Large intestine (tissue), 3 donors: ENCODE measurements around the gene OSBP. TPM values are rescaled to one million over a fixed set of nuclear protein-coding genes. Genes with fewer than 3 reads are reported as not detected.
"Not testable (repeated sequence)": the region's sequence is repeated elsewhere in the genome, so short reads cannot be mapped to it uniquely, and the experiment has no call there.

Source experiments
- DNase-seq, 2 donors: peaks; one replicate each; pipeline versions ENCODE4 v3.0.0 to v3.0.0-alpha.2; 2013
- H3K27ac ChIP-seq: one replicate; pipeline ENCODE4 v1.5.1; 2013; ENCODE audit warnings: low read length
- H3K27me3 ChIP-seq: 2 replicates; pipeline ENCODE4 v1.6.1; 2013; ENCODE audit warnings: low read length; ENCODE audit not compliant: control insufficient read depth, insufficient read depth
- H3K36me3 ChIP-seq: 2 replicates; pipeline ENCODE4 v1.6.1; 2013; ENCODE audit warnings: low read length; ENCODE audit not compliant: control insufficient read depth, insufficient read depth
- H3K4me1 ChIP-seq: one replicate; pipeline ENCODE4 v1.6.1; 2013; ENCODE audit warnings: low read length; ENCODE audit not compliant: control insufficient read depth, insufficient read depth
- H3K4me3 ChIP-seq: one replicate; pipeline ENCODE4 v1.5.1; 2013; ENCODE audit warnings: low read length
- H3K9me3 ChIP-seq: one replicate; pipeline ENCODE4 v1.6.1; 2013; ENCODE audit warnings: mild to moderate bottlenecking, low read depth, low read length, moderate library complexity; ENCODE audit not compliant: control insufficient read depth
- WGBS: methylation state at CpG from one replicate; pipeline ENCODE4 v1.1.5; 2013; ENCODE audit warnings: low lambda C conversion rate; ENCODE audit not compliant: insufficient coverage; 5-methylcytosine and 5-hydroxymethylcytosine counted together
- polyA plus RNA-seq: library from polyadenylated mRNA; unstranded; fragments of 120-200 nt; gene quantifications from one replicate; pipeline ENCODE4 v1.2.1, GENCODE V29; 2013

OSBP gene
- polyA plus RNA-seq, 1 donor, result 45.0 TPM

DNA sequence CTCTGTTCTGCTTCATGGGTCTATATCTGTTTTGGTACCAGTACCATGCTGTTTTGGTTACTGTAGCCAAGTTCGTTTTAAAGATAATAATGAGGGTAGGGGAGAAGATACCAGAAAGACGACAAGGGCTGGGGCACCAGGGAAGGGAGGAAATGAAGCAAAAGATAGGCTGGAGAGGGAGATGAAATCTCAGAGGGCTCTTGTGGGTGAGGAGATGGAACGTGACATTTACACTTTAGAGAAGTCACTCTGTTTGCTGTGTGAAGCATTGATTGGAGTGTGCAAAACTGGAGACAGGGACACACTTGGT is 70.8 kb downstream of the OSBP start:
- Histone ChIP-seq H3K4me1 (no peaks in the 10 kb centered on the region), H3K27ac (no peak overlapping the region), H3K36me3 (no peaks in the 10 kb centered on the region), H3K4me3 (no peak overlapping the region), H3K9me3 (no peaks in the 10 kb centered on the region), H3K27me3 (no peaks in the 10 kb centered on the region)
- WGBS, result 90% methylated on average over 2 of the region's 3 CpGs
- no peak for DNase-seq

DNA sequence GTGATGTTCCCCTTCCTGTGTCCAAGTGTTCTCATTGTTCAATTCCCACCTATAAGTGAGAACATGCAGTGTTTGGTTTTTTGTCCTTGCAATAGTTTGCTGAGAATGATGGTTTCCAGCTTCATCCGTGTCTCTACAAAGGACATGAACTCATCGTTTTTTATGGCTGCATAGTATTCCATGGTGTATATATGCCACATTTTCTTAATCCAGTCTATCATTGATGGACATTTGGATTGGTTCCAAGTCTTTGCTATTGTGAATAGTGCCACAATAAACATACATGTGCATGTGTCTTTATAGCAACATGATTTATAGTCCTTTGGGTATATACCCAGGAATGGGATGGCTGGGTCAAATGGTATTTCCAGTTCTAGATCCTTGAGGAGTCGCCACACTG is 71.9 kb downstream of the OSBP start:
- not testable (repeated sequence) for H3K36me3 ChIP-seq, H3K4me3 ChIP-seq, H3K27me3 ChIP-seq, DNase-seq, H3K9me3 ChIP-seq, H3K27ac ChIP-seq, H3K4me1 ChIP-seq
- WGBS, result no CpG with 5 or more reads among the region's 3 CpGs

DNA sequence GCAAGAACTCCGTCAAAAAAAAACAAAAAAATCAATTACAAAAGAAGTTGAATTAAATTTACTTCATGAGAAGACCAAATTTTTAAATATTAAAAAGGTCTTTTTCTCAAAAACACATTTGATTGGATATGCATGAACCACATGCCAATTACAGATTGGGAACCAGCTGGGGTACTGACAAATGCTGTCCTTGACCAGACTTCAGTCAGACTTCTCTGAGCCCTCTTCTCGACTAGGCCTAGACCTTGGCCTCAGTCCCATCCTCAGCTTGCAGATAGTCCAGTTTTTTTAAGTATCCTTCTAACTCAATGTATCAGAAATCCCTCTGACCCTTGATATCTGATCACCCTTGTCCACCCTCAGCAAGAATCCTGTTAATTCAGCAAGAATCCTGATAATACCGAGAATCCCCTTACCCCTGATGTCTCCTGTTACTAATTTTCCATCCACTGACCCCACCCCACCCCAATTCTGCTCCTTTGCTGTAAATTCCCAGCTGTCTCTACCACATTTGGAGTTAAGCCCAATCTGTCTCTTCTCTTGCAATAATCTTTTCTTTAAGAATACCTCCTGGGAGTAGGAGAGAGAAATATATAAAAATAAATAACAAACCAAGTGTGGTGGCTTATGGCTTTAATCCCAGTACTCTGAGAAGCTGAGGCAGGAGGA is 73.3 kb downstream of the OSBP start:
- Histone ChIP-seq H3K4me1 (peaks cover 4% of the 10 kb centered on the region), H3K4me3 (no peak overlapping the region), H3K27me3 (no peaks in the 10 kb centered on the region), H3K27ac (no peak overlapping the region), H3K9me3 (no peaks in the 10 kb centered on the region), H3K36me3 (no peaks in the 10 kb centered on the region)
- 90% methylated on average over 2 of the region's 3 CpGs for WGBS
- no peak for DNase-seq

DNA sequence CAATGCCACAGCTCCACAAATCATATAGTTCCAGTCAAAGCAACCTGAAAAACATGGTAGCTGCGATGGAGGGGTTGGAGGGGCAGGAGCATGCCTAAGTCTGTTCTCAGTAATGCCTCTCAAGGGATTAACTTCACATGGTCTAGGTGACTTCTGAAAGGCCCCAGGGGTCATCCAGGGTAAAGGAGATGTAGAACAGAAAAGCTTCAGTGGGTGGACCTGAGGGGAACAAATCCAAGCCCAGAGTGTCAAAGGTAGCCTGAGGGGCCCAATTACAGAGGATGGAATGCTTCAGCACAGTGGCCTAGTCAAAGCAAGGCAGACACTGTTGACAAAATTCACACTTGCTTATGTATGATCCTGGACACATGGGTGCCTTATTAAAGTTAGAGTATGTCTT is 80.9 kb downstream of the OSBP start:
- peaks cover 4% of the 10 kb centered on the region for H3K4me1 ChIP-seq
- no peaks in the 10 kb centered on the region for H3K9me3 ChIP-seq
- WGBS, result no CpG with 5 or more reads among the region's 1 CpG
- H3K27ac ChIP-seq, result no peak overlapping the region
- no peak for DNase-seq
- H3K27me3 ChIP-seq, result no peaks in the 10 kb centered on the region
- no peaks in the 10 kb centered on the region for H3K36me3 ChIP-seq
- H3K4me3 ChIP-seq, result no peak overlapping the region

DNA sequence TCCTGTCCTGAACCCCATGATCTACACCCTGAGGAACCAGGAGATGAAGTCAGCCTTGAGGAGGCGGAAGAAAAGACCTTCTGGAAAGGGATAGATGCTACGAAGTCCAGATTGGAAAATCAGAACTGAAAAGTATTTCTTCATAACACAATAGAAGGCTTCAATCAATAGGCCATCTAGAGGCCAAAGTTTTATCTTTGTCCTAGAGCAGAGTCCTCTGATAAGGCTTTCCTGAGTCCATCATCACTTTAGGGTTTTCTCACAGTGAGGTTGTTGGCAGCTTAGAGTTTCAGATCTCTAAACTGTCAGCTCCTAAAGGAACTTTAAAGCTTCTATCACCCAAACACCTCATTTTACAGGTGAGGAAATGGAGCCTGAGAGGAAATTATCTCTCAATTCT is 83.0 kb downstream of the OSBP start:
- Histone ChIP-seq H3K36me3 (no peaks in the 10 kb centered on the region), H3K27ac (no peak overlapping the region), H3K4me1 (no peaks in the 10 kb centered on the region), H3K27me3 (no peaks in the 10 kb centered on the region), H3K4me3 (no peak overlapping the region), H3K9me3 (no peaks in the 10 kb centered on the region)
- no CpG with 5 or more reads among the region's 2 CpGs for WGBS
- DNase-seq, result no peak

DNA sequence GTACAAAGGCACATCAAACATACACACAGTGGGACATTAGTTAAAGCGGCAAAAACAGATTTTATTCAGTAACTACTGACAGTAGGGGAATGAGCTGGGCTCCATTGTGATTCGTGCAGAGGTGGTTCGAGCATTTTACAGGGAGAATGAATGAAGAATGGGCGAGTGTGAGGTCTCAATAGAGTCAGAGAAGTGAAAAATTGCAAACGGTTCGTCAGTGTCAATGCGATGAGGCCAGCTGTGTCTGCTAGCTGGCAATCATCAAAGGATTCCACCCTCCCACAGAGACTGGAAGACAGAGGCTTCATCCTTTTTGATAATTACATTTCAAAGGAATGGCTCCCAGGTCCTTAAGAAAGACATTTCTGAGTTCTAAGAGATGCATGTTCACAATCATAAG is 86.9 kb downstream of the OSBP start:
- DNase-seq, result no peak
- peaks cover 7% of the 10 kb centered on the region for H3K27me3 ChIP-seq
- H3K36me3 ChIP-seq, result no peaks in the 10 kb centered on the region
- no peak overlapping the region for H3K27ac ChIP-seq
- H3K4me1 ChIP-seq, result no peaks in the 10 kb centered on the region
- H3K4me3 ChIP-seq, result no peak overlapping the region
- no CpG with 5 or more reads among the region's 7 CpGs for WGBS
- H3K9me3 ChIP-seq, result no peaks in the 10 kb centered on the region

Other genes starting within 250 kb of the OSBP start
- not detected for gene OR5A2, start 189.4 kb downstream of the OSBP start, polyA plus RNA-seq
- under 0.01 TPM for gene OR5A1, start 179.3 kb downstream of the OSBP start, polyA plus RNA-seq
- not detected for gene OR4D6, start 158.8 kb downstream of the OSBP start, polyA plus RNA-seq
- not detected for gene OR4D10, start 142.5 kb downstream of the OSBP start, polyA plus RNA-seq
- not detected for gene OR4D11, start 112.2 kb downstream of the OSBP start, polyA plus RNA-seq
- not detected for gene OR4D9, start 104.2 kb downstream of the OSBP start, polyA plus RNA-seq
- 38.0 TPM for gene PATL1, start 53.3 kb upstream of the OSBP start, polyA plus RNA-seq
- not detected for gene OR10V1, start 98.1 kb upstream of the OSBP start, polyA plus RNA-seq
- 89.2 TPM for gene STX3, start 139.6 kb upstream of the OSBP start, polyA plus RNA-seq
- 52.4 TPM for gene MRPL16, start 195.0 kb upstream of the OSBP start, polyA plus RNA-seq
- gene CBLIF, start 229.7 kb upstream of the OSBP start, polyA plus RNA-seq, result 0.52 TPM